Measurements from ENCODE around the gene LAT. TPM values are rescaled to one million over a fixed set of nuclear protein-coding genes. Genes with fewer than 3 reads are reported as not detected.
A peak's percentile ranks its signal among the peaks of the same experiment; 100 is the strongest.

Gene LAT
- total and polyA plus RNA-seq, 5 donors from 2014 or later: 282 to 429 (median 291) TPM

DNA sequence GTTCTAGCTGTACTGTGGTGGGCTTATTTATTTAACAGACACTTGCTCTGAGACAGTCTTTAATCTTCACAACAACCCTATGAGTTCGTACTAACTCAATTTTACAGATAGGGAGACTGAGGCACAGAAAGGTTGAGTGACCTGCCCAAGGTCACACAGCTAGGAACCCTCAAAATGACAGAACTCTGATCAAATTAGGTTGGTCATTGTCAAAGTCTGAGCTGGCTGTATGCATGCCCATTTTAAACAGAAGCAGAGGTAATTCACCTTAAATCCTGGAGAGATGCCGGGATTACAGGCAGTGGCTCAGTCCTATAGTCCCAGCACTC, 24.9 kb downstream of the LAT start:
- Mint-ChIP-seq H3K4me3 (peak overlapping the region in 3 of 4 donors; percentile 66 to 82 (median 70)), H3K4me1 (peaks cover 23 to 75% (median 51%) of the 10 kb centered on the region in 4 donors), H3K27ac (peak overlapping the region; percentile 95 to 99 (median 95)), H3K9me3 (peaks cover 0 to 2% (median 0%) of the 10 kb centered on the region in 7 donors), H3K36me3 (peaks cover 3% of the 10 kb centered on the region), H3K27me3 (no peaks in the 10 kb centered on the region)
- Histone ChIP-seq H3K4me1 (ENCODE audit: control insufficient read depth, insufficient read depth, low read length, poor library complexity, severe bottlenecking) (peaks cover 61% of the 10 kb centered on the region), H3K4me3 (ENCODE audit: low read depth, low read length) (no peak overlapping the region), H3K36me3 (ENCODE audit: control insufficient read depth, insufficient read depth, low read length) (no peaks in the 10 kb centered on the region), H3K27ac (ENCODE audit: insufficient read depth, low read length, poor library complexity, severe bottlenecking) (peak overlapping the region; percentile 71), H3K27me3 (ENCODE audit: control insufficient read depth, insufficient read depth, low read length) (no peaks in the 10 kb centered on the region), H3K9me3 (ENCODE audit: control insufficient read depth in 2 of 2, low read length in 2 of 2) (no peaks in the 10 kb centered on the region)
- DNase-seq (no peak), ATAC-seq (ENCODE audit: low read depth in 2 of 2) (no peak)

- Mint-ChIP-seq H3K36me3 (peaks cover 3% of the 10 kb centered on the region), H3K4me3 (no peak overlapping the region), H3K9me3 (peaks cover 0 to 1% (median 0%) of the 10 kb centered on the region in 7 donors), H3K27me3 (no peaks in the 10 kb centered on the region), H3K27ac (peak overlapping the region in 2 of 3 donors; percentile 95 to 97), H3K4me1 (peaks cover 23 to 75% (median 47%) of the 10 kb centered on the region in 4 donors)
- H3K36me3 ChIP-seq (ENCODE audit: control insufficient read depth, insufficient read depth, low read length): no peaks in the 10 kb centered on the region
- no peaks in the 10 kb centered on the region for H3K27me3 ChIP-seq (ENCODE audit: control insufficient read depth, insufficient read depth, low read length)
- peaks cover 61% of the 10 kb centered on the region for H3K4me1 ChIP-seq (ENCODE audit: control insufficient read depth, insufficient read depth, low read length, poor library complexity, severe bottlenecking)
- no peak overlapping the region for H3K4me3 ChIP-seq (ENCODE audit: low read depth, low read length)
- DNase-seq (no peak), ATAC-seq (ENCODE audit: low read depth in 2 of 2) (no peak)
- no peaks in the 10 kb centered on the region for H3K9me3 ChIP-seq (ENCODE audit: control insufficient read depth in 2 of 2, low read length in 2 of 2)
- peak overlapping the region; percentile 67 for H3K27ac ChIP-seq (ENCODE audit: insufficient read depth, low read length, poor library complexity, severe bottlenecking)
These were observed 26.3 kb downstream of the LAT start for GRCh38 chr16:29011112-29011511.

GRCh38 chr16:29011851-29012250, 27.0 kb downstream of the LAT start:
- H3K27ac ChIP-seq (ENCODE audit: insufficient read depth, low read length, poor library complexity, severe bottlenecking): peak overlapping the region; percentile 67
- H3K27me3 Mint-ChIP-seq: no peaks in the 10 kb centered on the region
- H3K4me3 ChIP-seq (ENCODE audit: low read depth, low read length): peak overlapping the region; percentile 13
- H3K36me3 Mint-ChIP-seq: peaks cover 3% of the 10 kb centered on the region
- H3K27ac Mint-ChIP-seq: peak overlapping the region; percentile 94 to 98 (median 97)
- H3K9me3 ChIP-seq (ENCODE audit: control insufficient read depth in 2 of 2, low read length in 2 of 2): no peaks in the 10 kb centered on the region
- DNase-seq (no peak), ATAC-seq (ENCODE audit: low read depth in 2 of 2) (no peak)
- H3K4me1 ChIP-seq (ENCODE audit: control insufficient read depth, insufficient read depth, low read length, poor library complexity, severe bottlenecking): peaks cover 61% of the 10 kb centered on the region
- peak overlapping the region in 2 of 4 donors; percentile 17 to 79 for H3K4me3 Mint-ChIP-seq
- no peaks in the 10 kb centered on the region for H3K27me3 ChIP-seq (ENCODE audit: control insufficient read depth, insufficient read depth, low read length)
- peaks cover 23 to 74% (median 44%) of the 10 kb centered on the region in 4 donors for H3K4me1 Mint-ChIP-seq
- peaks cover 0 to 2% (median 0%) of the 10 kb centered on the region in 7 donors for H3K9me3 Mint-ChIP-seq
- no peaks in the 10 kb centered on the region for H3K36me3 ChIP-seq (ENCODE audit: control insufficient read depth, insufficient read depth, low read length)

DNA sequence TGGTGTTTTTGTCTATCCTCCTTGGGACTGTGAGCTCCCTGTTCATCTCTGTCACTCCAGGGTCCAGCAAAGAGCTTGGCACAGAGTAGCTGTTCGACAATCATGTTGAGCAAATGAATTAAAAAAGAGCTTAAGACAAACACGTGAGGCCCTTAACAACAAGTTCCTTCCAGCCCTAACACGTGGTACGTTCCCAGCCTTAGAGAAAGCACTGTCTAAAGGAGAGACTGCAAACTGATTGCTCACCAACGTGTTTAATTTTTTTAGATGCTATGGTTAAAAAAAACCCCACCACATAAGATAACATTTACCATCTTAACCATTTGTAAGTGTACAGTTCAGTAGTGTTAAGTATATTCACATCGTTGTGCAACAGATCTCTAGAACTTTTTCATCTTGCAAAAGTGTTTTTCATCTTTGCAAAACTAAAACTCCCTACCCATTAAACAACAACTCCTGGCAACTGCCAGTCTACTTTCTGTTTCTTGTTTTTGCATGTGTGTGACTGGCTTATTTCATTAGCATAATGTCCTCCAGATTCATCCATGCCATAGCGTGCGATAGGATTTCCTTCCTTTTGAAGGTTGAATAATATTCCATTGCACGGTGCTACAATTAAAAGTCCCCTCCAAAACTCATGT, 28.2 kb downstream of the LAT start:
- Mint-ChIP-seq H3K27ac (peak overlapping the region; percentile 94 to 98 (median 97)), H3K4me3 (peak overlapping the region; percentile 16 to 82 (median 66)), H3K4me1 (peaks cover 19 to 64% (median 37%) of the 10 kb centered on the region in 4 donors), H3K27me3 (no peaks in the 10 kb centered on the region), H3K36me3 (no peaks in the 10 kb centered on the region), H3K9me3 (peaks cover 0 to 2% (median 0%) of the 10 kb centered on the region in 7 donors)
- Histone ChIP-seq H3K4me1 (ENCODE audit: control insufficient read depth, insufficient read depth, low read length, poor library complexity, severe bottlenecking) (peaks cover 54% of the 10 kb centered on the region), H3K36me3 (ENCODE audit: control insufficient read depth, insufficient read depth, low read length) (no peaks in the 10 kb centered on the region), H3K27ac (ENCODE audit: insufficient read depth, low read length, poor library complexity, severe bottlenecking) (peak overlapping the region; percentile 67), H3K9me3 (ENCODE audit: control insufficient read depth in 2 of 2, low read length in 2 of 2) (no peaks in the 10 kb centered on the region), H3K4me3 (ENCODE audit: low read depth, low read length) (peak overlapping the region; percentile 47), H3K27me3 (ENCODE audit: control insufficient read depth, insufficient read depth, low read length) (no peaks in the 10 kb centered on the region)
- DNase-seq: peak; percentile 15 to 83 (median 71)
- ATAC-seq (ENCODE audit: low read depth in 2 of 2): peak; percentile 60 to 66

DNA sequence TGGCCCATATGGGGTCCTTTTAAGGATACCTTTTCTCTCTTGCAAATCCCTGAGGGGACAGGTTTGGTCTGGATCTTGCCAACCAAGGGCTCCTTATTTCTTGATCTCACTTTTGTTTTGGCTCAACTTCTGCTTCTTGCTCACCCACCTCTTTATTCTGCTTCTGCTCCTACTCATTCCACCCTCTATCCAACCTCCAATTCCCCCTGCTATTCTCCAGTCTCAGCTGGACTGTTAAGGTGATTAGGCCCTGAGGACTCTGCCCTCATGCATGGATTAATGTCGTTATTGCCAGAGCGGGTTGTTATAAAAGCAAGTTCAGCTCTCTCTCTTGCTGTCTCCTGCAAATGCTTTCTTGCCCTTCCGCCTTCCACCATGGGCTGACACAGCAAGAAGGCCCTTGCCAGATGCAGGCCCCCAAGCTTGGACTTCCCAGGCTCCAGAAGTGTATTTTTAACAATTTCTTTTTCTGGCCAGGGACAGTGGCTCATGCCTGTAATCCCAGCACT, 29.8 kb downstream of the LAT start:
- Histone ChIP-seq H3K36me3 (ENCODE audit: control insufficient read depth, insufficient read depth, low read length) (no peaks in the 10 kb centered on the region), H3K4me3 (ENCODE audit: low read depth, low read length) (no peak overlapping the region), H3K27me3 (ENCODE audit: control insufficient read depth, insufficient read depth, low read length) (no peaks in the 10 kb centered on the region), H3K4me1 (ENCODE audit: control insufficient read depth, insufficient read depth, low read length, poor library complexity, severe bottlenecking) (peaks cover 38% of the 10 kb centered on the region), H3K9me3 (ENCODE audit: control insufficient read depth in 2 of 2, low read length in 2 of 2) (no peaks in the 10 kb centered on the region), H3K27ac (ENCODE audit: insufficient read depth, low read length, poor library complexity, severe bottlenecking) (no peak overlapping the region)
- Mint-ChIP-seq H3K9me3 (peaks cover 0 to 2% (median 0%) of the 10 kb centered on the region in 7 donors), H3K27me3 (no peaks in the 10 kb centered on the region), H3K4me3 (peak overlapping the region in 2 of 4 donors; percentile 30 to 41), H3K4me1 (peaks cover 17 to 49% (median 27%) of the 10 kb centered on the region in 4 donors), H3K27ac (peak overlapping the region; percentile 75 to 94 (median 92)), H3K36me3 (no peaks in the 10 kb centered on the region)
- no peak for ATAC-seq (ENCODE audit: low read depth in 2 of 2)
- no peak for DNase-seq

DNA sequence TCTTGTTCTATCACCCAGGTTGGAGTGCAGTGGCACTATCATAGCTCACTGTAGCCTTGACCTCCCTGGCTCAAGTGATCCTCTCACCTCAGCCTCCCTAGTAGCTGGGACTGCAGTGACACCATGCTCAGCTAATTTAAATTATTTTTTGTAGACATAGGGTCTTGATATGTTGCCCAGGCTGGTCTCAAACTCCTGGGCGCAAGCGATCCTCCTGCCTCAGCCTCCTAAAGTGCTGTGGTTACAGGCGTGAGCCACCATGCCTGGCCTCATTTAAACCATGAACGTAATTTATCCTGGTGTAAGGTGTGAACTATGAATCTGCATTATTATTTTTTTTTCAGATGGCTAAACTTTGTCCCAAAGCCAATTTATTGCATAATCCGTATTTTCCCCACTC, 37.3 kb downstream of the LAT start:
- no peaks in the 10 kb centered on the region for H3K9me3 ChIP-seq (ENCODE audit: control insufficient read depth in 2 of 2, low read length in 2 of 2)
- H3K27me3 Mint-ChIP-seq: no peaks in the 10 kb centered on the region
- H3K4me1 ChIP-seq (ENCODE audit: control insufficient read depth, insufficient read depth, low read length, poor library complexity, severe bottlenecking): peaks cover 24% of the 10 kb centered on the region
- no peaks in the 10 kb centered on the region for H3K36me3 ChIP-seq (ENCODE audit: control insufficient read depth, insufficient read depth, low read length)
- H3K4me3 ChIP-seq (ENCODE audit: low read depth, low read length): no peak overlapping the region
- no peak for DNase-seq
- H3K27ac Mint-ChIP-seq: peak overlapping the region in 1 of 3 donors; percentile 62
- peaks cover 0 to 1% (median 0%) of the 10 kb centered on the region in 7 donors for H3K9me3 Mint-ChIP-seq
- no peak for ATAC-seq (ENCODE audit: low read depth in 2 of 2)
- no peaks in the 10 kb centered on the region for H3K36me3 Mint-ChIP-seq
- peak overlapping the region in 1 of 4 donors; percentile 65 for H3K4me3 Mint-ChIP-seq
- no peak overlapping the region for H3K27ac ChIP-seq (ENCODE audit: insufficient read depth, low read length, poor library complexity, severe bottlenecking)
- H3K27me3 ChIP-seq (ENCODE audit: control insufficient read depth, insufficient read depth, low read length): no peaks in the 10 kb centered on the region
- H3K4me1 Mint-ChIP-seq: peaks cover 5 to 45% (median 21%) of the 10 kb centered on the region in 4 donors

- no peaks in the 10 kb centered on the region for H3K27me3 ChIP-seq (ENCODE audit: control insufficient read depth, insufficient read depth, low read length)
- H3K27me3 Mint-ChIP-seq: no peaks in the 10 kb centered on the region
- no peak overlapping the region for H3K4me3 Mint-ChIP-seq
- DNase-seq (no peak), ATAC-seq (ENCODE audit: low read depth in 2 of 2) (no peak)
- no peak overlapping the region for H3K4me3 ChIP-seq (ENCODE audit: low read depth, low read length)
- H3K9me3 Mint-ChIP-seq: peaks cover 0 to 1% (median 0%) of the 10 kb centered on the region in 7 donors
- H3K9me3 ChIP-seq (ENCODE audit: control insufficient read depth in 2 of 2, low read length in 2 of 2): no peaks in the 10 kb centered on the region
- H3K27ac Mint-ChIP-seq: peak overlapping the region; percentile 26 to 85 (median 29)
- H3K4me1 ChIP-seq (ENCODE audit: control insufficient read depth, insufficient read depth, low read length, poor library complexity, severe bottlenecking): peaks cover 25% of the 10 kb centered on the region
- peaks cover 5 to 52% (median 22%) of the 10 kb centered on the region in 4 donors for H3K4me1 Mint-ChIP-seq
- H3K36me3 ChIP-seq (ENCODE audit: control insufficient read depth, insufficient read depth, low read length): no peaks in the 10 kb centered on the region
- no peaks in the 10 kb centered on the region for H3K36me3 Mint-ChIP-seq
- H3K27ac ChIP-seq (ENCODE audit: insufficient read depth, low read length, poor library complexity, severe bottlenecking): no peak overlapping the region
These were observed 38.7 kb downstream of the LAT start for GRCh38 chr16:29023279-29024277.
